ENCODE measurements around the gene C19orf67.

Gene C19orf67

GRCh38 chr19:14073261-14073924 is 12.2 kb downstream of the C19orf67 start (continued):
- TF ChIP-seq PBX3 (CRISPR knock-in tag; IDR thresholded peaks at IDR 0.05) = 0 out of 2 replicates have a peak, but pooled peaks have one; percentile 38
- no peak for TF ChIP-seq ZNF354C (tag by site-specific recombination; IDR thresholded peaks at IDR 0.05; ENCODE audit: borderline replicate concordance, low read depth)
- no peak for TF ChIP-seq ZNF449 (tag by site-specific recombination; IDR thresholded peaks at IDR 0.05)
- no peak for TF ChIP-seq ZNF274 (IDR thresholded peaks at IDR 0.05; ENCODE audit: low read length)
- TF ChIP-seq ZNF274 (tag by site-specific recombination; IDR thresholded peaks at IDR 0.05; ENCODE audit: borderline replicate concordance) = no peak
- TF ChIP-seq ZFP37 (tag by site-specific recombination; IDR thresholded peaks at IDR 0.05) = no peak
- peak; percentile 74; the same call in 1 of the 2 replicates for TF ChIP-seq ZBTB8A (tag by site-specific recombination; IDR thresholded peaks at IDR 0.05)
- no peak; the same call in 1 of the 2 replicates for TF ChIP-seq PATZ1 (tag by site-specific recombination; IDR thresholded peaks at IDR 0.05)
- TF ChIP-seq GLIS2 (tag by site-specific recombination; IDR thresholded peaks at IDR 0.05) = no peak
- no peak for TF ChIP-seq OVOL3 (tag by site-specific recombination; IDR thresholded peaks at IDR 0.05)
- TF ChIP-seq ZNF549 (tag by site-specific recombination; IDR thresholded peaks at IDR 0.05) = no peak
- no peak; the same call in 1 of the 2 replicates for TF ChIP-seq ZNF561 (tag by site-specific recombination; IDR thresholded peaks at IDR 0.05; ENCODE audit: borderline replicate concordance)
- TF ChIP-seq ZNF600 (tag by site-specific recombination; IDR thresholded peaks at IDR 0.05) = no peak
- no peak for TF ChIP-seq KLF1 (tag by site-specific recombination; IDR thresholded peaks at IDR 0.05)
- peak; percentile 89; the same call in 1 of the 2 replicates for TF ChIP-seq HOXC10 (CRISPR knock-in tag; IDR thresholded peaks at IDR 0.05)
- no peak for TF ChIP-seq ZNF19 (tag by site-specific recombination; IDR thresholded peaks at IDR 0.05; ENCODE audit: low read depth)
- TF ChIP-seq ZNF658 (tag by site-specific recombination; IDR thresholded peaks at IDR 0.05) = no peak
- TF ChIP-seq ZBTB17 (tag by site-specific recombination; IDR thresholded peaks at IDR 0.05) = peak; percentile 39; the same call in 1 of the 2 replicates
- 0 out of 2 replicates have a peak, but pooled peaks have one; percentile 13 for TF ChIP-seq ZNF660 (tag by site-specific recombination; IDR thresholded peaks at IDR 0.05)
- no peak for TF ChIP-seq ZNF704 (tag by site-specific recombination; IDR thresholded peaks at IDR 0.05)
- TF ChIP-seq GLIS1 (tag by site-specific recombination; IDR thresholded peaks at IDR 0.05) = no peak
- no peak; the same call in 1 of the 2 replicates for TF ChIP-seq KLF8 (tag by site-specific recombination; IDR thresholded peaks at IDR 0.05)
- TF ChIP-seq ZNF16 (tag by site-specific recombination; IDR thresholded peaks at IDR 0.05; ENCODE audit: low read depth) = no peak
- TF ChIP-seq ZNF221 (tag by site-specific recombination; IDR thresholded peaks at IDR 0.05; ENCODE audit: borderline replicate concordance) = no peak
- TF ChIP-seq ZBTB48 (tag by site-specific recombination; IDR thresholded peaks at IDR 0.05) = no peak
- no peak for TF ChIP-seq ZNF610 (tag by site-specific recombination; IDR thresholded peaks at IDR 0.05; ENCODE audit: borderline replicate concordance)
- TF ChIP-seq ATF2 (tag by site-specific recombination; IDR thresholded peaks at IDR 0.05; ENCODE audit: low read depth) = no peak
- no peak for TF ChIP-seq AEBP2 (tag by site-specific recombination; IDR thresholded peaks at IDR 0.05; ENCODE audit: borderline replicate concordance)
- TF ChIP-seq ZNF302 (tag by site-specific recombination; IDR thresholded peaks at IDR 0.05; ENCODE audit: low read depth) = no peak
- no peak; the same call in 1 of the 2 replicates for TF ChIP-seq ZEB2 (tag by site-specific recombination; IDR thresholded peaks at IDR 0.05)
- TF ChIP-seq ZNF555 (tag by site-specific recombination; conservative IDR thresholded peaks at IDR 0.05) = no peak
